ENCODE measurements around the gene ETHE1. TPM values are rescaled to one million over a fixed set of nuclear protein-coding genes. Genes with fewer than 3 reads are reported as not detected.
A peak's percentile ranks its signal among the peaks of the same experiment; 100 is the strongest.

Gene ETHE1
- total RNA-seq, 1 experiment from 2014 or later = 78.0 TPM

DNA sequence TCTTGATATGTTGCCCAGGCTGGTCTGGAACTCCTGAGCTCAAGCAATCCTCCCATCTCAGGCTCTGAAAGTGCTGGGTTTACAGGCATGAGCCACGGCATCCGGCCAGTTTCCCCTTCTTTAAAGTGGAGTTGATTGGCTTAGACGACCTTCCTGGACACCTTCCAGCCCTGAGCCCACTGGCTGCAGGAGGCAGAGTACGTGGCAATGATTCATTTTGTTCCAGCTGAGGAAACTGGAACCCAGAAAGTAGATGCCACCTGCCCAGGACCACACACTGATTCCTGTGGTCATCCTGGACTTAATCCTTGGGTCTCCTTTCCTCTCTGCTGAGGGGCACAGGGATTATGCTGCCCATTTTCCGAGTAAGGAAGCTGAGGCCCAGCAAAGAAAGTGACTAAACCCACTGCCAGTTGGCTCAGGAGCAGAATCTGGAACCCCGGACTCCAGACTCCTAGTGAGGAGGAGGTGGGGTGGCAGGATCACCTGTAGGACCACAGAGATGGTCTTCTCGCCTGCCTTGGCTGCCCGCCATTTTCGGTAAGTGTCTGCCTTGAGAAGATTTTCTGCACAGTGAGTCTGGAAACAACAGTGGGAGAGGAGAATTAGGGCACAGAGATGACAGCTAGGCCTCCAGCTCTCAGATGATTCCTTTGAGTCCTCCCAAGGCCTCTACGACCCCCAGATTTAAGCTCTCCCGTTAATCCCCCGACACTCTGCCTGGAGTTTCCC lies 47.6 kb upstream of the ETHE1 start:
- peaks cover 16% of the 10 kb centered on the region for H3K4me1 Mint-ChIP-seq (ENCODE audit: insufficient read depth, unreplicated experiment)
- H3K36me3 Mint-ChIP-seq (ENCODE audit: insufficient read depth, unreplicated experiment) = peaks cover 12% of the 10 kb centered on the region
- TF ChIP-seq, protein P1, sequence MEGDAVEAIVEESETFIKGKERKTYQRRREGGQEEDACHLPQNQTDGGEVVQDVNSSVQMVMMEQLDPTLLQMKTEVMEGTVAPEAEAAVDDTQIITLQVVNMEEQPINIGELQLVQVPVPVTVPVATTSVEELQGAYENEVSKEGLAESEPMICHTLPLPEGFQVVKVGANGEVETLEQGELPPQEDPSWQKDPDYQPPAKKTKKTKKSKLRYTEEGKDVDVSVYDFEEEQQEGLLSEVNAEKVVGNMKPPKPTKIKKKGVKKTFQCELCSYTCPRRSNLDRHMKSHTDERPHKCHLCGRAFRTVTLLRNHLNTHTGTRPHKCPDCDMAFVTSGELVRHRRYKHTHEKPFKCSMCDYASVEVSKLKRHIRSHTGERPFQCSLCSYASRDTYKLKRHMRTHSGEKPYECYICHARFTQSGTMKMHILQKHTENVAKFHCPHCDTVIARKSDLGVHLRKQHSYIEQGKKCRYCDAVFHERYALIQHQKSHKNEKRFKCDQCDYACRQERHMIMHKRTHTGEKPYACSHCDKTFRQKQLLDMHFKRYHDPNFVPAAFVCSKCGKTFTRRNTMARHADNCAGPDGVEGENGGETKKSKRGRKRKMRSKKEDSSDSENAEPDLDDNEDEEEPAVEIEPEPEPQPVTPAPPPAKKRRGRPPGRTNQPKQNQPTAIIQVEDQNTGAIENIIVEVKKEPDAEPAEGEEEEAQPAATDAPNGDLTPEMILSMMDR (IDR thresholded peaks at IDR 0.05; ENCODE audit: unreplicated experiment) = no peak
- peak; percentile 43 for DNase-seq (ENCODE audit: unreplicated experiment)
- peak overlapping the region; percentile 98 for H3K4me3 Mint-ChIP-seq (ENCODE audit: unreplicated experiment)
- ChIA-PET POLR2A (interaction anchor here (0.7 to 3.0 kb wide), 8 partner anchors 10 to 177 kb away, joined by 3 to 55 read pairs (median 6); partner anchors contain the start of genes ETHE1, IRGQ, LYPD3 and ZNF575), CTCF (interaction anchor here (0.5 to 2.1 kb wide), 10 partner anchors 10 to 190 kb away, joined by 3 to 10 read pairs (median 4); no protein-coding TSS in a partner anchor)
- peak overlapping the region; percentile 98 for H3K27ac Mint-ChIP-seq (ENCODE audit: low read depth, unreplicated experiment)
- H3K9me3 Mint-ChIP-seq (ENCODE audit: unreplicated experiment) = no peaks in the 10 kb centered on the region
- peaks cover 14% of the 10 kb centered on the region for H3K27me3 Mint-ChIP-seq (ENCODE audit: insufficient read depth, unreplicated experiment)
- BruUV-seq (replicated peaks) = TSS peak; percentile 53
- intact Hi-C loops (cut with micrococcal nuclease) = loop anchor here (1.0 kb wide), 1 partner anchor 22 kb away; the partner anchor contains the start of genes IRGQ and ZNF576

DNA sequence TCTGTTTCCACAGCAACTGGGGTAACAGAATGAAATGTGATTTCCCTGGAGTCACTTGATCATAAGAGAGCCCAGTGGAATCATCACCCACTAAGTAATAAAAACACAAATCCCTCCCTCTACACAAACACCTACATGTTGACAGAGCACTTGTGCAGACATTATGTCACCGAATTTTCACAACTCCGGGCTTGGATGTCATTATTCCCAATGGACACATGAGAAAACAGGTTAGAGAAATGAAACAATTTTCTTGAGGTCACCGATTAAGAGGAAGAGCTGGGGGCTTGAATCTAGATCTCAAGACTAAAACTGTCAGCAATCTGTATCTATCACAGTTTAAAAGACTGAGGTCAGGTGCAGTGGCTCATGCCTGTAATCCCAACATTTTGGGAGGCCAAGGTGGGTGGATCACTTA lies 45.2 kb upstream of the ETHE1 start:
- peaks cover 16% of the 10 kb centered on the region for H3K4me1 Mint-ChIP-seq (ENCODE audit: insufficient read depth, unreplicated experiment)
- peaks cover 14% of the 10 kb centered on the region for H3K36me3 Mint-ChIP-seq (ENCODE audit: insufficient read depth, unreplicated experiment)
- peak overlapping the region; percentile 54 for H3K27ac Mint-ChIP-seq (ENCODE audit: low read depth, unreplicated experiment)
- no peaks in the 10 kb centered on the region for H3K27me3 Mint-ChIP-seq (ENCODE audit: insufficient read depth, unreplicated experiment)
- ChIA-PET CTCF (interaction anchor here (1.3 to 1.6 kb wide), 2 partner anchors 14 to 17 kb away, joined by 3 to 4 read pairs; no protein-coding TSS in a partner anchor), POLR2A (interaction anchor here (1.6 kb wide), 1 partner anchor 96 kb away, joined by 3 read pairs; no protein-coding TSS in a partner anchor)
- no peak overlapping the region for H3K4me3 Mint-ChIP-seq (ENCODE audit: unreplicated experiment)
- no peaks in the 10 kb centered on the region for H3K9me3 Mint-ChIP-seq (ENCODE audit: unreplicated experiment)
- BruUV-seq (replicated peaks) = no TSS peak
- no peak for DNase-seq (ENCODE audit: unreplicated experiment)
- intact Hi-C loops (cut with micrococcal nuclease) = no loop called here
- TF ChIP-seq, protein P1 (IDR thresholded peaks at IDR 0.05; ENCODE audit: unreplicated experiment) = no peak

DNA sequence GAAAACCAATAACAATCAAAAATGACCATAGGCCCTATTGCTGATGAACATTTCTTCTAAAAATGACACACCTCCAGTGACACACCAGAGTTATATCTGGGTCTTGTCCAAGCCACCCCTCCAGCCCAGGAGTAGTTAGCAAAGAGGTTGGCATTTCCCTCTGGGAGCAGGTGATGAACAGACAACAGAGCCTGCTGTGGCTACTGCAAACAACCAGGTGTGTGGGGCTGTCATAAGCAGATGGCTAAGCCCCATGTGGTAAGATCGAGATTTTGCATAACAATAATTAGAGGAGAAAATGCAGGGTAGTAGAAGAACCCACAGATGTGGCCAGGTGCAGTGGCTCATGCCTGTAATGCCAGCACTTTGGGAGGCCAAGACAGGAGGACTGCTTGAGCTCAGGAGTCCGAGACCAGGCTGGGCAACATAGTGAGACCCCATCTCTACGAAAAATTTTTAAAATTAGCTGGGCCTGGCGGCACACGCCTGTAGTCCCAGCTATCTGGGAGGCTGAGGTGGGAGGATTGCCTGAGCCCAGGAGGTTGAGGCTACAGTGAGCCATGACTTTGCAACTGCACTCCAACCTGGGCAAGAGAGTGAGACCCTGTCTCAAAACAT lies 43.3 kb upstream of the ETHE1 start:
- Mint-ChIP-seq H3K36me3 (ENCODE audit: insufficient read depth, unreplicated experiment) (peaks cover 12% of the 10 kb centered on the region), H3K4me3 (ENCODE audit: unreplicated experiment) (no peak overlapping the region), H3K27ac (ENCODE audit: low read depth, unreplicated experiment) (no peak overlapping the region), H3K27me3 (ENCODE audit: insufficient read depth, unreplicated experiment) (no peaks in the 10 kb centered on the region), H3K9me3 (ENCODE audit: unreplicated experiment) (no peaks in the 10 kb centered on the region), H3K4me1 (ENCODE audit: insufficient read depth, unreplicated experiment) (peaks cover 16% of the 10 kb centered on the region)
- no TSS peak for BruUV-seq (replicated peaks)
- CTCF ChIA-PET = interaction anchor here (0.6 to 1.4 kb wide), 4 partner anchors 15 to 82 kb away, joined by 3 to 9 read pairs (median 6); no protein-coding TSS in a partner anchor
- POLR2A ChIA-PET = interaction anchor here (1.9 kb wide), 1 partner anchor 26 kb away, joined by 4 read pairs; the partner anchor contains the start of genes IRGQ and ZNF576
- TF ChIP-seq, protein P1 (IDR thresholded peaks at IDR 0.05; ENCODE audit: unreplicated experiment) = no peak
- DNase-seq (ENCODE audit: unreplicated experiment) = peak; percentile 36
- intact Hi-C loops (cut with micrococcal nuclease) = no loop called here

DNA sequence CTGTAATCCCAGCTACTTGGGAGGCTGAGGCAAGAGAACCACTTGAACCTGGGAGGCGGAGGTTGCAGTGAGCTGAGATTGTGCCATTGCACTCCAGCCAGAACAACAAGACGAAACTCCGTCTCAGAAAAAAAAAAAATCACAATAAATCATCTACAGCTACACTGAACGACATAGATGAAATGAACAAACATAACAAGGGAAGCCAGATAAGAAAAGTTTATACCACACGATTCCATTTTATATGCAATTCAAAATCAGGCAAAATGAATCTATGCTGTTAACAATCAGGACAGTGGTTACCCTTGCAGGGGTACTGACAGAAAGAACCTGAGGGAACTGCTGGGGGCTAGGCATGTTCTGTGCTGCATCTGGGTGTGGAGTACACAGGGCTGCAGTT lies 42.7 kb upstream of the ETHE1 start:
- BruUV-seq (replicated peaks) = no TSS peak
- POLR2A ChIA-PET = interaction anchor here (0.7 to 1.9 kb wide), 2 partner anchors 27 to 96 kb away, joined by 4 read pairs; partner anchors contain the start of genes IRGQ and ZNF576

More for the DNA sequence above, 42.7 kb upstream of the ETHE1 start:
- no peaks in the 10 kb centered on the region for H3K9me3 Mint-ChIP-seq (ENCODE audit: unreplicated experiment)
- no peak overlapping the region for H3K4me3 Mint-ChIP-seq (ENCODE audit: unreplicated experiment)
- no peak for DNase-seq (ENCODE audit: unreplicated experiment)
- peaks cover 12% of the 10 kb centered on the region for H3K36me3 Mint-ChIP-seq (ENCODE audit: insufficient read depth, unreplicated experiment)
- peaks cover 16% of the 10 kb centered on the region for H3K4me1 Mint-ChIP-seq (ENCODE audit: insufficient read depth, unreplicated experiment)
- CTCF ChIA-PET = interaction anchor here (0.6 to 1.4 kb wide), 4 partner anchors 15 to 83 kb away, joined by 3 to 9 read pairs (median 4); no protein-coding TSS in a partner anchor
- no peaks in the 10 kb centered on the region for H3K27me3 Mint-ChIP-seq (ENCODE audit: insufficient read depth, unreplicated experiment)
- H3K27ac Mint-ChIP-seq (ENCODE audit: low read depth, unreplicated experiment) = no peak overlapping the region
- intact Hi-C loops (cut with micrococcal nuclease) = no loop called here
- TF ChIP-seq, protein P1 (IDR thresholded peaks at IDR 0.05; ENCODE audit: unreplicated experiment) = no peak

Data from MCF 10A (cell line).